GM18520 (cell line): ENCODE data around the gene THSD8.

ENCODE experiments used
- ATAC-seq: cut with Tn5 transposase; IDR thresholded peaks from one replicate; pipeline ENCODE4 v1.9.1; 2021; ENCODE audit not compliant: unreplicated experiment

The THSD8 gene

DNA sequence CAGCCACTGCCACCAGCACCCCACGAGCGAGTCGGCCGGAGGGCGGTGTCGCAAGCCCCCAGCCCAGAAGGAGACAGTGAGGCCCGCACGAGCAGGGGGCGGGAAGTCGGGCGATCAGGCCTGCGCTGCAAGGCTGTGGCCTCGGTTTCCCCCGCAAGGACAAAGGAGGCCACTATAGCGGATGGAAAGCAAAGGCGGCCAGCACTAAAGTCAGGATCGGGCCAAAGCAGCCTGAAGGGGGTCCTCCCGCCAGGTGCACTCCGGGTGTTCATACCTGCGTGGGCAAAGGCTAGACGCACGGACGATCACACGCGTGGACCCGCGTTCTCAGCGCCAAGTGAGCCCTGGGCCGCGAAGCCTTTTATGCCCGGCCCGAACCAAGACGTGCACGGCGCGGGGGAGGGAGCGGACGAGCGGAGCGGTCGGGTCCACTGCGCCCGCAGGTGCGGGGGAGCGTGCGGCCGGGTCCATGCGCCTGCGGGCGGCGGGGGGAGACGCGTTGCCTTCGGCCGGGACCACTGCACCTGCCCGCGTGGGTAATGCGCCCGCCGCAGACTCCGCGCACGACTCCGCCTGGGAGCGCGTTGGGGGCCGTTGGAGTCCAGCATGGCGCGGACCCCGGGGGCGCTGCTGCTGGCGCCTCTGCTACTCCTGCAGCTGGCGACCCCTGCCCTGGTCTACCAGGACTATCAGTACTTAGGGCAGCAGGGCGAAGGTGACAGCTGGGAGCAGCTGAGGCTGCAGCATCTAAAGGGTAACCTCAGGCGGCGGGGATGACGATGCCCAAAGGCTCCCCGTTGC is at the start of gene THSD8, which contains the start of gene PRDX2:
THSD8 (plus strand) TSS at position 604 of the 801 bp plus-strand sequence; CDS start at position 607, 3 bp downstream.
PRDX2 (minus strand) TSS at position 335 of the 801 bp plus-strand sequence. CDS start 539 bp downstream, outside the sequence.
- no peak for ATAC-seq

DNA sequence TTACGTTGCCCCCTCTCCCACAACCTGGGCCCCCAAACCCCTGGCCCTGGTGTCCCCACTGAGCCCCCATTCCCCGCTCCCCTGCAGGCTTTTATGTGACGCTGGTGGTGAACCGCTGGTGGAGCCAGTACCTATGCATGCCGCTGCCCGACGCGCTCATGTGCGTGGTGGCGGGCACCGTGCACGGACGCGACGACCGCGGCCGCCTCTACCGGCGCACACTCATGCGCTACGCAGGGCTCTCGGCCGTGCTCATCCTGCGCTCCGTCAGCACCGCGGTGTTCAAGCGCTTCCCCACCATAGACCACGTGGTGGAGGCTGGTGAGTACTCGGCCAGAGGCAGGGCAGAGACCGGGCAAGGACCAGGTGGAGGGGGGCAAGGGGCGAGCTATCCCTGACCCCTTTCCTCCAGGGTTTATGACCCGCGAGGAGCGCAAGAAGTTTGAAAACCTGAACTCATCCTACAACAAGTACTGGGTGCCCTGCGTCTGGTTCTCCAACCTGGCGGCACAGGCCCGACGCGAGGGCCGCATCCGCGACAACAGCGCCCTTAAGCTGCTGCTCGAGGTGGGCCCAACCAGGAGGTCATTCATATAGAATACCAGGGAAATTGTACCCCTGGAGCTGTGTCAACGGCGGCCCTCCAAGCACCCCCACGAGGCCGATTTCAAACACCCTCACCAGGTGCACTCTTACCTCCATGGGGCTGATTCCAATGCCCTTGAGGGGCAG is 47.2 kb upstream of the THSD8 start:
- ATAC-seq = no peak

DNA sequence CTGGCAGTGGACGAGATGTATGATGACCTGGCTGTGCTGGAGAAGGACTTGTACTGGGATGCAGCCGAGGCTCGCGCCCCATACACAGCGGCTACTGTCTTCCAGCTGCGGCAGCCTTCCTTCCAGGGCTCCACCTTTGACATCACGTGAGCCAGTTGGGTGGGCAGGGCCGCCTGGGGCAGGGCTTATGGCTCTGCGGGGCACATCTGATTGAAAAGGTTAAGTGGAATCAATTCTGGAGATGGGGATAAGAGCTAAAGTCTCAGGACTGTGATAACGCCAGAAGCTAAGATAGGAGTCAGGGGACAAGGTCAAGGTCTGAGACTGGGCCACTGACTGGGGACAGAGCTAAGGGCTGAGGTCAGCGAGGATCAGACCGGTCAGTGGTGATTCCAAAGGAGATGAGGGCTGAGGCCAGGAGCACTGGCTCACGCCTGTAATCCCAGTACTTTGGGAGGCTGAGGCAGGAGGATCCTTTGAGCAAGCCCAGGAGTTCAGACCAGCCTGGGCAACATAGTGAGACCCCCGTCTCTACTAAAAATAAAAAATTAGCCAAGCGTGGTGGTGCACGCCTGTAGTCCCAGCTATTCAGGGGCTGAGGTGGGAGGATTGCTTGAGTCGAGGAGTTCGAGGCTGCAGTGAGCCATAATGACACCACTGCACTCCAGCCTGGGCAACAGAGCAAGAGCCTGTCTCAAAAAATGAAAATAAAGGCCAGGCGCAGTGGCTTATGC is 45.6 kb upstream of the THSD8 start:
- ATAC-seq = no peak

DNA sequence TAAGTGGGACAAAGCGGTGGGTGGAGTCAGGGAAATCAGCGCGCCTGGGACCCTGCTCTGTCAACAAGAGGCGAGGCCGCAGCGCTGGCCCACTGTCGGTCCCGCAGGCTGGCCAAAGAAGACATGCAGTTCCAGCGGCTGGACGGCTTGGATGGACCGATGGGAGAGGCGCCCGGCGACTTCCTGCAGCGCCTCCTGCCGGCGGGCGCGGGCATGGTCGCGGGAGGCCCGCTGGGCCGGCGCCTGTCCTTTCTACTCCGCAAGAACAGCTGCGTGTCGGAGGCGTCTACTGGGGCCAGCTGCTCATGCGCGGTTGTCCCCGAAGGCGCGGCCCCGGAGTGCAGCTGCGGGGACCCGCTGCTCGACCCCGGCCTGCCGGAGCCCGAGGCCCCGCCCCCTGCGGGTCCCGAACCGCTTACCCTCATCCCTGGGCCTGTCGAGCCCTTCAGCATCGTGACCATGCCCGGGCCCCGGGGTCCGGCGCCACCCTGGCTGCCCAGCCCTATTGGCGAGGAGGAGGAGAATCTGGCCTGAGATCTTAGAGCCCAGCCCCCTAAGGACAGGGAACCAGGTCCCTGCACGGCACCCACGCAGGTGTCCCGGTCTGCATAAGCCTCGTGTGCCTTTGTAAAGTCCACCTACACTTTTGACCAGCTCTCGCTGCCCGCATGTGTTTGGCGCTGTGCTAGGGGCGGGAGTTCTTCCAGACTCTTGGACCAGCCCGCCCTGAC is 44.2 kb upstream of the THSD8 start:
- ATAC-seq = no peak

DNA sequence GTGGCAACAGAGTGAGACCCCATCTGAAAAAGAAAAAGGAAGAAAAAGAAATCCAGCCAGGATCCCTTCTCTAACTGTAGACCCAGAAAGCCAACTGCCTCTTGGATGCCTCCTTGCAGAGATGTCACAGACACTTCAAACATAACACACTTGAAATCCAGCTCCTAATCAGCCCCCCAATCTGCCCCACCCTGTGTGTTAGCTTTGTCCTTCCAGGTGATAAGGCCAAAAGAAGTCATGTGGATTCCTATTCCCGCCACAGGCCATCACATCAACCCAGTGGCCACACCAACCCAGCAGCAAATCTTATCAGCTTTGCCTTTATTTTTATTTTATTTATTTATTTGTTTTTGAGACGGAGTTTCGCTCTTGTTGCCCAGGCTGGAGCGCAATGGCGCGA is 42.2 kb upstream of the THSD8 start:
- ATAC-seq = no peak

DNA sequence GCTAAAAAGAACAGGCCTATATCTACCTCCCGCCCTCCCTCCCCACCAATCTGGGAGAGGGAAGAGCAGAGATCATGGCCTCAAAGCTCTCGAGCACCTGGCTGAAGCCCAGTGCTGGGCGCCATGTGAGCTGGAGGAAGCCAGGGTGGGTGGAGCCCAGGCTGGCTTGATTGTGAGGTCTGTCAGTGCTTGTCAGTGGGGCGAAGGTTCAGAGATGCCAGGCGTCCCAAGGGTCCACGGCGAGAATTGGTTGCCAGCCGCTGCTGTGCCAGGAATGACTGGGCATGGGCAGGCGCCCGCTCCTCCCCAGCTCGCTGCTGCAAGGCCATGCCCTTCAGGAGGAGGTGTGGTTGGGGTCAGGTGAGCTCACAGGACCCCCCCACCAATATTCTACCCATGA is 38.8 kb upstream of the THSD8 start:
- no peak for ATAC-seq

DNA sequence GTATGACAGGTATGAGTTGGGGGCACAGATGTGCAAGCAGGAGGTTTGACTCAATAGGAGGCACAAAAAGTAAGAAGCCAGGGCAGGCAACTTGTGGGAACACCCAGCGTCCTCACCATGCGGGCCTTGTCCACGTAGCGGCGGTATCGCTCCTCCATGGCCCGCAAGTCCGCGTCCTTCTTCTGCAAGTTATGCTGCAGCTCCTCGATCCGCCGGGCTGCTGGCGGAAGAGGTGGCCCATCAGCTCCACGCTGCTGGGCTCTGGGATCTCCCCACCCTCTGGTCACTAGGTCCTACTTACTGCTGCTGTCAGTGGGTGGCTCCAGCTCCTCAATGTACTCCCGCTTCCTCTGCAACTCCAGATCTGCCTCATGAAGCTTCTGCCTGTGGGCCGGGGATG is 37.2 kb upstream of the THSD8 start:
- no peak for ATAC-seq

DNA sequence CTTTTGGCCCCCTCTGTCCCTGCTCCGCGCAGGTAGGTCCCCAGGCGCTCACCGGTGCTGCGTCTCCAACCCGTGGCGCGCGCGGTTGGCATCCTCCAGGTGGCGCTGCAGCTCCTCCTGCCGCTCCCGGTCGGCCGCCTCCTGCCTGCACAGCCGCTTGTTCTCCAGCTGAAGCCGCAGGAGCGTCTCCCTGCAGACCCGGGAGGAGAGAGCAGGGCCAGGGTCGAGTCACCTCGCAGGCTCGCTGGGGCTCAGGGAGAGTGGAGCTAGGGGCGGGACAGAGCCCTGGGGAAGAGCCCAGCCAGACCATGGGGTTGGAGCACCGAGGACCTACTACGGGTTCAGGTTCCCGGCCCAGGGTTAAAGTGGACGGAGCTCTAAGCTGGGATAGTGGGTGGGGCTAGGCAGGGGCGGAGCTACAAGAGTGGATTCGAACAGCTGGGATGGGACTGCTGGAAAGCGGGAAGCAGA is 35.8 kb upstream of the THSD8 start:
- ATAC-seq = no peak

DNA sequence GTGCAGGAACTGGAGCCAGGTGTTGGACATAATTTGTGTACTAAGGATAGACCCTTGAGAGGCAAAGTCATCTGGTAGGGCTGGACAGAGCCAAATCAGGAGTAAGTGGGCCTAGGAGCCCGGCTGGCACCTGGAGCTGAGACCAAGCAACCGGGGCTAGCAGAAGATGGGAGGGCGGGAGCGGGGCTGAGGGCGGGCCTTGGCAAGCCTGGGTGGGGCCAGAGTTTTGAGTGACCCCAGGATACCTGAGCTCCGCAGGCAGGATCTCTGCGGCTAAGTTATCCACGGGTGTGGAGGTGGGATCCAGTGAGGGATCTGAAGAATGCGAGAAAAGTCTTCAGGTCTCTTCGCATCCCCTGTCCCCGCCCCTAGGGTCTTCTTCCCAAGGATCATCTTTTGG is 34.7 kb upstream of the THSD8 start:
- no peak for ATAC-seq

DNA sequence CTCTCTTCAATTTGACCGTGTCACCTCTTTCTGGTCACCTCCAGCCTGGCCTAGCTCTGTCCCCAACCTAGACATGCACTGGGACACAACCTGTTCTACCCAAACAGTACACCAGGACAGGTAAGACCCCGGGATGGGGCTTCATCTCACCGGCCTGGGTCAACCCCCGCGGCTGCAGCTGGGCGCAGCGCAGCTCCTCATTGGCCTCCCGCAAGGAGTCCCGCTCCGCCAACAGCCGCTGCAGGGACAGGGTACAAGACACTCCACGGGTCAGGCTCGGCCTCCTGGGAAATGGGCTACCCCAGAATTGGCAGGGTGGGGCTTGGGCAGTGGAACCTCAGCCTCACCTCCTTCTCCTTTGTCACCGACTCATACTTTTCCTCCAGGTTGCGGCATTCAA is 34.2 kb upstream of the THSD8 start:
- ATAC-seq = no peak

DNA sequence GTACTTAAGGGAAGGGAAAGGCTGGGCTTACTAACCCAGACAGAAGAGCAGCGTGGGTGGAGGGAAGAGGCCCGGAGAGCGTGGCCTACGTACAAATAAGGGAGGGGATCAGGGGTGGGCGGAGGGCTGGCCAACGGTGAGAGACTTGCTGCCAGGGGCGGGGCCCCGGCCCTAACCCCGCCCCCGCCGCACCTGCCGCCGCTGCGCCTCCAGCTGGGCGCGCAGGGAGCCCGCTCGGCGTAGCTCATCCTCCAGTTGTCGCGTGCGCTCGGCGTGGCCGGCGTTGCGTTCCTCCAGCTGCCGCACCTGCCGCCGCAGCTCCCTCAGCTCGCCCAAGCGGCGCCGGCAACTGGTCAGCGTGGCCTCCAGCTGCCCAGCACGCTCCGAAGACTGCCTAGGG is 32.2 kb upstream of the THSD8 start:
- ATAC-seq = no peak

DNA sequence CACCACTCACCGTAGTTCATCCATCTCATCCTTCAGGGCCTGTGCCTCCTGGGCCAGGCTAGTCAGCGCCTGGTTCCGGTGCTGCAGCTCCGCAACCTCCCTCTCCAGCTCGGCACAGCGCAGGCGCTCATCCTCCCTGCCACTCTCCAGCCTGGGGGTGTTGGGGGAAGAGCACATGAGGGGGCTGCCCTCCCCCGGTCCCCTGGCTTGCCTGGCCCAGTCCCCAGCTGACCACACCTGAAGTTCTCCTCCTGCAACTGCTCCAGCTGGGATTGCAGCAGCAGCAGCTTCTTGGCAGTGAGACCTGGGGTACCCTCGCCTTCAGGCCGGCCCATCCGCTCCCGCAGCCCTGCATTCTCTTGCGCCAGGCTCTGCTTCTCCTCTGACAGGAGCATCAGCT is 30.9 kb upstream of the THSD8 start:
- no peak for ATAC-seq

DNA sequence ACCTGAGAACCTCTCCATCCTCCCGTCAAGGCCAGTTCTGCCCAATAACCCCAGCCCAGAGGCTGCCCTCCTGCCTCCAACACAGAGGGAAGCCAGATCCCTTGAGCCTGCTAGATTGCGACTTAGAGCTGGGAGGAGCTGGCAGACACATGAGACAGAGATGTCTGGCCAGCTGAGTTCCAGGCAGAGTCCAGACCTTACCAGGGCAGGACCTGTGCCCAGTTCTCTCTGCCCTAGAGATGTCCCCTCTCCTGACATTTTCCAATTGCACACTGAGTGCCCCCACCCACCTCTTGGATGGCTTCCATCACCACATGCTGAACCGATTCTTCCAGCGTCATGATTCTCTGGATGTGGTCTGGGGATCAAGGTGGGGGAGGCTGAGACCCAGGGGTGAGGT is 29.5 kb upstream of the THSD8 start:
- ATAC-seq = no peak

DNA sequence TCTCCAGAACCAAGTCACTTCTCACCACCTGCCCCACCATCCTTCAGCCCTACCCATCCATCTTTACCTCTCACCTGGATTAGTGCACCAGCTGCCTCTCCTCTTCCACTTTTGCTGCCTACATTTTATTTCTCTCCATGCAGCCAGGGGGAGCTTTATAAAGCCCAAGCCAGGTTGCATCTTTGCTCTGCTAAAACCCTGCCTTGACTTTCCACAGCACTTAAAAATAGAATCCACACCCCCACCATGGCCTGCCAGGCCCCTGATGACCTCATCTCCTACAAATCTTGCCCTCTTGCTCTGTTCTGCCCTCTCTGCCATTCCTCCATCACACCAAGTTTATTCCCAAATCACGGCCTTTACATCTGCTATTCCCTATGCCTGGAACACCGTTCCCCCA is 28.3 kb upstream of the THSD8 start:
- ATAC-seq = no peak

DNA sequence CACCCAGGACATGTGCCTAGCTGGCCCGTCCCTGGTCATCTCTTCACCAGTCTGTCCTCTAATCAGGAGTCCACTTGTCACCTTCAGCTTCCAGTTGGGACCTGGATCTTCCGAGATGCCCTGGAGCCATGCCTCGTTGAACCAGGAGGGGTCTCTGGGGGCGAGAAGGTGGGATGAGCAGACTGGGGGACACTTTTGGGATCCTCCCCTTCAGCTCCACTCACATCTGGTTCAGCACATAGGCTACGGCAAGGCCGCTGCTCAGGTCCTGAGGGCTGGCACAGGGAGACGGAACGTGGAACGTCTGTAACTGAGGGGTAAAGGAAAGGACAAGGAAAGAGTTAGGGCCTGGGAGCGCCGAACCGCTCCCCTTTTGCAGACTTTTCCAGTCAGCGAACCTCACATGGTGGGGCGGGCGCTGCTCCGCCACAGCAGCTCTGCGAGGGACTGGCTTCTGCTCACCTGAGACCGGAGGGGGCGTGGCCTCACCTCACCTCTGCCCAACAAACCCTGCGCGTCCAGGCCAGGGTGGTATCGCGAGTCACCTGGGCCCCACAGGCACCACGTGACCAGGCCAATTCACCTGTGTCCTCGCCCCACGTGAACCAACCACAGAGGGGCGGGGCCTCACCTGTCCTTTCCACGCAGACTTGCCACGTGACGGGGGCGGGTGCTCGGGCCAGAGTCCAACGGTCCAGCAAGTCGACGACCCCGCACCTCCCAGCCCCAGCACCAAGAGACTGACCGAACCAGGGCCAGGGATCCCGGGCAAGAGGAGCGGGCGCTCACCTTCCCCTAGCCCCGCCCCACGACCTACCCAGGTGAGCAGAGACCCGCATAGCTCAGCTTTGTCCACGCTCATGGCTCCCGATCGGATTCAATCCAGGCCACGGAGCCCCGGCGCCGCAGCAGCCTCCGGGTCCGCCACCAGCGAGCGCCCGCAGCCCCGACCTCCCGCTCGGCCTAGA is 27.0 kb upstream of the THSD8 start, which contains the start of gene HOOK2:
HOOK2 (minus strand) TSS at position 965 of the 968 bp plus-strand sequence; CDS start at position 862, 103 bp downstream.
- no peak for ATAC-seq

DNA sequence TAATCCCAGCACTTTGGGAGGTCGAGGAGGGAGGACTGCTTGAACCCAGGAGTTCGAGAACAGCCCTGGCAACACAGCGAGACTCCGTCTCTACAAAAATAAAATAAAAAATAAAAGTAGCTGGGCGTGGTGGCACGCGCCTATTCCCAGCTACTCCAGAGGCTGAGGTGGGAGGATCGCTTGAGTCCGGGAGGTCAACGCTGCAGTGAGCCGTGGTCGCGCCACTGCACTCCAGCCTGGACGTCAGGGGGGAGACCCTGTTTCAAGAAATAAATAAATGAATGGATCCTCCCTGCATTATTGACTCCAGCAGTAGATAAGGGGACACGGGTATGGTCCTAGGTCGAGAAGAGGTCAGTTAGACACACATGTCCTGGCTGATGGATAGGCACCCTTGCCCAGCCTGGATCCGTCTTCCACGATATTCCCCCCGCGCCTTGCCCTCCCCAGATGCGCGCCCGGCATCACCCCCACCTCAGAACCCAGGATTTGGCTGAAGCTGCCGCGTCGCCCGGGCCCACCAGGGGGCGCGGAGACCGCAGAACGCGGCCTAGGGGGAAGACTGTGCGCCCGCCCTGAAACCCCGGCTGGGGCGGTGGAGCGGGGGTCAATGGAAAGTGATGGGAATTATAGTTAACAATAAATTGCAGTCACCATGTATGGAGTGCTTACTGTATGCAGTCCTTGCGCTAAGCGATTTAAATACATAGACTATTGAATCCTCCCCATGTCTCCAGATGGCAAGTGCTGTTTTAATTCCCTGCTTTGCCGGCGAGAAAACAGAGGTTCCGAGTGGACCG is 24.5 kb upstream of the THSD8 start:
- ATAC-seq = peak; percentile 33

DNA sequence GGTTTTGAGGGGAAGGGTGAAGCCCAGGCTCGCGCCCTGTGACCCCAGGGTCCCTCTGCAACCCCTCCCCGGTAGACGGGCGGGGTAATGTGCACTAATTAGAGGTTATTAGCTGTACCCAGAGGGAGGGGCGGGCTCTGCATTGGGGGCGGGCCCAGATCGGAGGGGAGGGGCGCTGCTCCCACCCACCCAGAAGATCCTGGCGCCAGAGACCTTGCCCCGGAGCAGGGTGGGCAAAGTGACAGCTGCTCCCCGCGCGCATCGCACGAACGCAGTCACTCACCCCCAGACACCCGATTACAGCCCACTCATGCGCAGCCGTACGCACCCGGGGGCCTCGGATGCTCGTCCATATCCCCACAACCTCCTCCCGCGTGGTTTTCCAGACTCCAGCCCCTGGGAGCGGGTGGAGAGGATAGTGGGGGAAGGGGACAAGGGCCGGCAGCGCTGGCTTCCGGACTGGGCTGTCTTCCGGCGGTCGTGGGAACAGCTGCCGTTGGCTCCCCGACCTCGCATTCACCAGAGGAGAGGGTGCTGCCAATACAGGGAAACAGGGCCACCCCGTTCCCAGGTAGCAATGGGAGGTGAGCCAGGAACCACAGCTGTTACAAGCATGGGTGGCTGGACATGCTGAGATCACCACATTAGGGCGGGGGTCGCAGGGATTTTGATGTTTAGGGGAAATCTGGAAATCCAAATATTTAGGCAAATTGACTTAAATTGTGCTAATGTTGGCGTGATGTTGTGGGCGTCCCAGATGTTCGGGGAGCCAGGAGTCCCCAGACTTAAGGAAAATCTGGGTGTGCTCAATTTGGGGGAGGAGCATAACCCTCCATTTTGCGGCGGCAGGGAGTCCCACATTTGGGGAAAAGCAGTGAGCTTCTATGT is 23.6 kb upstream of the THSD8 start:
- no peak for ATAC-seq

DNA sequence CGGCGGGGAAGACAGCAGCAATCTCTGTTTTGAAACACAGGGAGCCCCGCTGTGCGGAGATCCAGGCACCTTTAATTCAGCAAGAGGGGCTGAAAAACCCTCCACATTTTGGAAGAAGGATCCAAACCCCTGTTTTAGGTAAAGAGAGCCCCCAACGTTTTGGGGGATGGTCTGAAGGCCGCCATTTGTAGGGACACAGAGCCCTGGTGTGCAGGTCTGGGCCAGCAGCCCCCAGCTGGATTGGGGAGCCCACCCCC is 23.0 kb upstream of the THSD8 start:
- no peak for ATAC-seq
